Loucy (cell line): Measurements from ENCODE around the gene COL5A1.

Experiments
- EZH2phosphoT487 ChIP-seq: fragments of 200-600 bp; IDR thresholded peaks from 2 replicates; pipeline ENCODE4 v1.6.1; 2018; ENCODE audit warnings: antibody characterized with exemption, mild to moderate bottlenecking, moderate library complexity, borderline replicate concordance
- TF ChIP-seq, protein P1 (sequence below): fragments of 200-600 bp; sonication (generic); conservative IDR thresholded peaks from 2 replicates; pipeline ENCODE4 v1.5.1; 2014; ENCODE audit warnings: mild to moderate bottlenecking, antibody characterized with exemption, low read length

DNA sequence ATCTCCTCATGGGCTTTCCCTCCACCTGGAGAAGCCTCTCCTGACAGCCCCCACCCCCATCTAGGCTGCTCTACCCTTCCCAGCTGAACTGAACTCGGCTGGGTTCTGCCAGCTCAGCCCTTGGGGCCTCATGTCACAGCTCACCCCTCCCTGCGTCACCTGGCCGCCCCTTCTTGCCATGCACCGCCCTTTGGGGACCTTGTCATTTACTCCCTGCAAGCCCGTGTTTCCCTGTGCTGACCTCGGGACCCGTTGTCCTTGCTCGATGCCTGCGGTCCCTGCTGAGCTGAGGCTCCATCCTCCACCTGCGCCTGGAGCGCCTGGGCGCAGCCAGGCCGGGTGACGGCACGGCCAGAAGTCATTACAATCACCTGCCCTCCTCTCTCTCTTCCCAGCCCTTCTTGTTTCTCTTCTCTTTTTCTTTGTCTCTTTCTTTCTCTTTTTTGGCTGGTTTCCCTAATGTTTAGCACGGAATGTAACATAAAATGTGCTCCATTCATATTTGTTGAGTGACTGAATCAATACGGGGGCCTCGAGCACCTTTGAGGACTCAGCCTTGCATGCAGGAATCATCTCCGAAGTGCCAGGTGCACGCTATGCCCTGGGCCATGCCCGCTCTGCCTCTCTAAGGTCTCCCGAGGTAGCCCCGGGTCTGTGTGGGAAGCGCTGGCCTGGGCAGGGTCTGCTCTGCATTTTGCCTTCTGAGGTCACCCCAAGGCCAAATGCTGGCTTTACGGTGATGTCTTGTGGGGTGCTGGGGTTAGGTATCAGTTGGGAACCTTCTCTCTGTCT, 48.1 kb upstream of the COL5A1 start:
- TF ChIP-seq, protein P1, sequence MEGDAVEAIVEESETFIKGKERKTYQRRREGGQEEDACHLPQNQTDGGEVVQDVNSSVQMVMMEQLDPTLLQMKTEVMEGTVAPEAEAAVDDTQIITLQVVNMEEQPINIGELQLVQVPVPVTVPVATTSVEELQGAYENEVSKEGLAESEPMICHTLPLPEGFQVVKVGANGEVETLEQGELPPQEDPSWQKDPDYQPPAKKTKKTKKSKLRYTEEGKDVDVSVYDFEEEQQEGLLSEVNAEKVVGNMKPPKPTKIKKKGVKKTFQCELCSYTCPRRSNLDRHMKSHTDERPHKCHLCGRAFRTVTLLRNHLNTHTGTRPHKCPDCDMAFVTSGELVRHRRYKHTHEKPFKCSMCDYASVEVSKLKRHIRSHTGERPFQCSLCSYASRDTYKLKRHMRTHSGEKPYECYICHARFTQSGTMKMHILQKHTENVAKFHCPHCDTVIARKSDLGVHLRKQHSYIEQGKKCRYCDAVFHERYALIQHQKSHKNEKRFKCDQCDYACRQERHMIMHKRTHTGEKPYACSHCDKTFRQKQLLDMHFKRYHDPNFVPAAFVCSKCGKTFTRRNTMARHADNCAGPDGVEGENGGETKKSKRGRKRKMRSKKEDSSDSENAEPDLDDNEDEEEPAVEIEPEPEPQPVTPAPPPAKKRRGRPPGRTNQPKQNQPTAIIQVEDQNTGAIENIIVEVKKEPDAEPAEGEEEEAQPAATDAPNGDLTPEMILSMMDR = no peak
- TF ChIP-seq EZH2phosphoT487 = no peak
